Measurements from ENCODE around the gene FOXF1. TPM values are rescaled to one million over a fixed set of nuclear protein-coding genes. Genes with fewer than 3 reads are reported as not detected.

Gene FOXF1
- total RNA-seq, 1 donor from 2014 or later: 0.07 TPM

DNA sequence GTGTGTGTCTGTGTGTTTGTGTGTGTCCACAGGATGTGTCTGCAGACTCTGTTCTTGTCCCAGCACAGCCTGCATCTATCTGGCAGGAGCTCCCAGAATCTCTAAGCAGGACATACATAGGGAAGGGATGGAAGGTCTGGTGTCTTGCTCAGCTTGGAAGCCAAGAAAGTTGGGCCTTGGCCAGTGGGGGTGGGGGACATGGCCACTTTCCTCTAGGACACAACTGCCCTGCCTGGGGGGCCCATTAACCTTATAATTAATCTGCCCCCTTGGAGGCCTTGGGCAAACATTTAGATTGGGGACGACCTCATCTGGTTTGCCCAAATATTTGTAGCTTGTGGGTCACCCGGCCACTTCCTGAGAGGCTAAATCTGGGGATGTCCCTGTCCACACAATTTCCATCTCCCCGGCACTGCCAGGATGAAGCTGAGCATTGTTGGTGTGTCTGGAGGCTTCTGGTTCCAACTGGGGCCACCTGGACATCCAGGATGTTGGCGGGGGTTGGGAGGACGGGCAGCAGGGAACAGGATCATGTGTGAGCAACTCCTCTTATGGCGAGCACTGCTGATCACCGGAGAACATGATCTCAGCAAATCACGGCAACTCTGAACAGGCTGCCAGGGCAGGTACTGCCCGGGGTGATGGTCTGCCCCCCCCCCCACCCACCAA lies 17.2 kb upstream of the FOXF1 start:
- no peak for DNase-seq (ENCODE audit: low read depth, low spot score)

DNA sequence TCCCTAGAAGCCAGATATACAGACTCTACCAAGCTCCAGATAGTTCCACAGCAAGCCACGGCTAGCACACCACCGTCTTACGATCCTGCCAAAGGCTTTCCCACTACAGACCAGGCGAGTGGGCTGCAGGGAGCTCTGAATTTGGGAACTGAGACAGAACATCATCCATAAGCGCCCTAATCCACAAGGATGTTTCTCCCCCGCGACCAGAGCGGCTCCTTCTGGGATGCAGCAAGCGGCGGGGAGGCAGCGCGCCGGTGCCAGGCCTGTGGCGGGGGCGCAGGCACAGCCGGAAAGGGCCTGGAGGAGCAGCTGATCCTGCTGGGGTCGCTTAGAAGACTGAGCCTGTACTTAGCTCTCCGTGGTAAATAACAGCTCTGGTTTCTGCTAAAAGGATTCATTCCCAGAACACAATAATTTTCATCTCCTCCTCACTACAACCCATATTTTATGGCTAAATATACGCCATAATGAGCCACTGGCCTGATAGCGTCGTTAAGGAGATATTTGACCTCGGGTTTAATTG lies 16.2 kb upstream of the FOXF1 start:
- DNase-seq (ENCODE audit: low read depth, low spot score): no peak

DNA sequence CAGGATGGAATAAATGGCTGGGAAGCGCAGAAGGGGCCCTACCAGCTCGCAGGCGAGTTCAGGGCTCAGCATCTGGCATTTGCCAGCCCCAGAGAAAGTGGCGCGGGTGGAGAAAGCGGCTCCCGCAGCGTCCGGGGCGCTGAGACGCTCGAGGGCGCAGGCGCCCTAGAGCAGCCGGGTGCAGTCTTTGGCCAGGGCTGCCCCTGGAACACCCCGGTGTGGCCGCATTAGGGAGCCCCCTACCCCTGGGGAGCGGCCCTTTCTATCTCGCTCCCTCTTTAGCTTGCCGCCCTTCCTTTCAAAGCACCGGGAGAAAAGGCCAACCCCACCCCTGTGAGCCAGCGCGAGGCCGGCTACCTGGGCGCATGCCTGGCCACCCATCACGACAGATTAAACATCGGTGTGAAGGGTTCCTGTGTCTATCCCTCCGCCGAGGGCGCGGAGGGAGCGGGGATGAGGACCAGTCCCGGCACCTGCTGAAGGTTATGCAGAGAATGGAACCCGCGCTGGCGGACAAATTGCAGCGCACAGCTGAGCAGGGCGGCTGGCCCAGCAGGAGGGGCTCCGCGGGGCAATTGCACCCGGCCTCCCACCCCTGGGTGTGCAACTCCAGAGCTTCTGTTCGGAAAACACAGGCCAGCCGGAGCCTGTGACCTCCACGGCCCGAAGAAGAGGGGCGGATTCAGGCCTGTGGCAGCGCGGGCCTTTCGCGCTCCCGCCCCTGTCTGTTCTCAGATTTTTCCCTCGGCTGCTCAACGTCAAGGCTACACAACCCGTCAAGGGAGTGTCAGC lies 15.6 kb upstream of the FOXF1 start:
- DNase-seq (ENCODE audit: low read depth, low spot score): no peak

DNA sequence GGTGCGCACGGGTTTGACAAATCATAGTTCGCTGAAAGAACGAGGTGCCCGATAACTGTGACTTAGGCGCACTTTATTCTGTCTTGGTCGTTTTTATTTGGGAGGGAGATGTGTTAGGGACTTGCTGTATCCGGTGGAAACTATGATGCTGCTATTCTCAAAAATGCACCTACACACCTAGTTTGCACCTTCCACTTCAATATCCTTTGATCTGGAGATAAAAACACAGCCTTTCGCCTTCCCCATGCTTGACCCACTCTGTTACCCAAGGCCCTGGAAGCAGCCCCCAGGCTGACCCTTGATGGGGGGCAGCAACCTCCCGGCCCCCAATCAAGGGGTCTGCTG lies 15.0 kb upstream of the FOXF1 start:
- DNase-seq (ENCODE audit: low read depth, low spot score): no peak

GRCh38 chr16:86495756-86496261 lies 14.5 kb upstream of the FOXF1 start:
- DNase-seq (ENCODE audit: low read depth, low spot score): no peak

- DNase-seq (ENCODE audit: low read depth, low spot score): no peak
These were observed 13.9 kb upstream of the FOXF1 start for GRCh38 chr16:86496262-86496928.

- no peak for DNase-seq (ENCODE audit: low read depth, low spot score)
These were observed 13.3 kb upstream of the FOXF1 start for GRCh38 chr16:86496929-86497461.

GRCh38 chr16:86497551-86498021 lies 12.7 kb upstream of the FOXF1 start:
- DNase-seq (ENCODE audit: low read depth, low spot score): no peak

- DNase-seq (ENCODE audit: low read depth, low spot score): no peak
These were observed 12.1 kb upstream of the FOXF1 start for GRCh38 chr16:86498155-86498670.

- no peak for DNase-seq (ENCODE audit: low read depth, low spot score)
These were observed 11.5 kb upstream of the FOXF1 start for GRCh38 chr16:86498671-86499439.

DNA sequence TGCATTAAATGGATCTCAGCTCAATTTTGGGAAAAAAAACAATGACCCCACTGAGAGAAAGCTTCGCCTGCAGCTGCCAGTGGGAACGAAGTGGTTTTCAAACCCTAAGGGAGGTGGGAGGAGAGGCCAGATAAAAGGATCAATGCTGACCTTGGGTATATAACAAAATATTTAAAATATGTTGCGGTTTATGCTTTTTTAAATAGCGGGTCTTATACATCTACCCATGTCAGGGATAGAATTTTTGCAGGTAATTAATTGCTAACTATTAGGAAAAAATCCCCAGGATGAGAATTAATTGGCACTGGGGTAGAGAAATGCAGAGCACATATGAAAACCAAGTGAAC lies 10.9 kb upstream of the FOXF1 start:
- no peak for DNase-seq (ENCODE audit: low read depth, low spot score)

DNA sequence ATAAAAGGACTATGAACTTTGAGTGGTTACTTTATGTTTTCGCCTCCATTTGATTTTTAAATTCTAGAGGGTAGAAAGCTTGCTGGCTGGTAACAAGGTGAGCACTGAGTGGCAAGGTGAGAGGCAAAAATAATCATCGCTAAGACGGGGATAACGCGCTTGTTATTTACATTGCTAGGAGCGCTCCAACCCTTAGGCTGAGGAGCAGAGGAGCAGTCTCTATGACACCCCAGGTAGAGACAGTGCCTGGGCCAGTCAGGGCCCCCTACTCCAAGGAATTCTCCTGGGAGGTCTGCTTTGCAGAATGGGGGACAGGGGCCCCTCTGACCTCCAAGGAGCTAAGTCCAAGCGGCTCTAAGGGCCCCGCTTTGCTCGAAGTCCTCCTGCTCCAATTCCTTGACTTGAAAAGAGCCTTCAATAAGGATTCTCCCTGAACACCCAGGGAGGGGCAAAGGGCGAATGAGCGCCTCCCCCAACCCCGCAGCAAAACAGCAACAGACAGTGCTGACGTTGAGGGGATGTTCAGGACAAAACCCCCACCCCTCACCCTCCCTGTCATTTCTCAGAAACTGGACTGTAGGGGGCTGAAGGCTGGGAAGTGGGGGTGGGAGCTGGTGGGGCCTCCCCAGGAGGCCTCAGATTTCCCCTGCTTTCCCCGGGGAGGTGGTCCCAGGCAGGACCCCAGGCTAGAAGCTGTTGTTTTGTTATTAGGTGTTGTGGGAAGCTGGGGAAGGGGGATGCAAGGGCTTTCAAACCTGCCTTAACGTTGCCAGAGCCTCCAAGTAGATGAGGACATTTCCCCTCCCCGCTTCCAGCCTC lies 10.2 kb upstream of the FOXF1 start:
- DNase-seq (ENCODE audit: low read depth, low spot score): no peak

DNA sequence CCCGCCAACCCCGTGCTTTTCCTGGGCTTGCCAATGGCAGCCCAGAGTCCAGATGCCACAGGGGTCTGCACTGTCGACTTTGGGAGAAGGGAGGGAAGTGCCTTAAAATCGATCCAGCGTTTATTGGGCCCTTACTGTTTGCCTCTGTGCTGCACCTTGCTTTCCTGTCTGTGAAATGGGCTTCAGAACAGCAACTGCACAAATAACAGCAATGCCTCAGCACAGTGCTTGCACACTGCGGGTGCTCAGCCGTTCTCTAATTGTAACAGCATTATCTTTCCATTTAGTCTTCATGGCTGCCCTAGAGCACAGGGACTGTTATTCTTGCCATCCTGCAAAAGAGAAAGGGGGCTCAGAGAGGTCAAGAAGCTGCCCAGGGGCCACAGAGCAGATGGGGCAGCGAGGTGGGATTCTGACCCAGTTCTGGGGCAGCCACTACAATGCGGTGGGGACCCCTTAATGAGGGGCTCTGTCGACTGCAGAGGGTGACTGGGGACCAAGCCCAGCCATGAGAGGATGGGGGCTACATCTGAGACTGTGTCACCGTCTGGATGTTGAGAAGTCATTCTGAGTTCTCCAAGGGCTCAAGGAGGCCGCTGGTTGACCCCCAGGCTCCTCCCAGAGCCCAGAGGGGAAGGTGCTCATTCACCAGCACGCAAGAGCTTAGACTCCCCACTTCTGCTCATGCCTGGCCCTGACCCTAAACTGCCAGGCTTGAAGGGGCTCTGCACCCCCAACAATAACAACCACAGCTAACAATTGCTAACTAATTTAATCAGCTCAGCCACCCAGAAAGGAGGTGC lies 9.4 kb upstream of the FOXF1 start:
- DNase-seq (ENCODE audit: low read depth, low spot score): no peak

GRCh38 chr16:86501989-86502855 lies 8.1 kb upstream of the FOXF1 start:
- no peak for DNase-seq (ENCODE audit: low read depth, low spot score)

- DNase-seq (ENCODE audit: low read depth, low spot score): no peak
These were observed 7.2 kb upstream of the FOXF1 start for GRCh38 chr16:86502856-86503748.

GRCh38 chr16:86503830-86504229 lies 6.5 kb upstream of the FOXF1 start:
- DNase-seq (ENCODE audit: low read depth, low spot score): no peak
